Measurements from ENCODE around the gene MERTK.

DNA sequence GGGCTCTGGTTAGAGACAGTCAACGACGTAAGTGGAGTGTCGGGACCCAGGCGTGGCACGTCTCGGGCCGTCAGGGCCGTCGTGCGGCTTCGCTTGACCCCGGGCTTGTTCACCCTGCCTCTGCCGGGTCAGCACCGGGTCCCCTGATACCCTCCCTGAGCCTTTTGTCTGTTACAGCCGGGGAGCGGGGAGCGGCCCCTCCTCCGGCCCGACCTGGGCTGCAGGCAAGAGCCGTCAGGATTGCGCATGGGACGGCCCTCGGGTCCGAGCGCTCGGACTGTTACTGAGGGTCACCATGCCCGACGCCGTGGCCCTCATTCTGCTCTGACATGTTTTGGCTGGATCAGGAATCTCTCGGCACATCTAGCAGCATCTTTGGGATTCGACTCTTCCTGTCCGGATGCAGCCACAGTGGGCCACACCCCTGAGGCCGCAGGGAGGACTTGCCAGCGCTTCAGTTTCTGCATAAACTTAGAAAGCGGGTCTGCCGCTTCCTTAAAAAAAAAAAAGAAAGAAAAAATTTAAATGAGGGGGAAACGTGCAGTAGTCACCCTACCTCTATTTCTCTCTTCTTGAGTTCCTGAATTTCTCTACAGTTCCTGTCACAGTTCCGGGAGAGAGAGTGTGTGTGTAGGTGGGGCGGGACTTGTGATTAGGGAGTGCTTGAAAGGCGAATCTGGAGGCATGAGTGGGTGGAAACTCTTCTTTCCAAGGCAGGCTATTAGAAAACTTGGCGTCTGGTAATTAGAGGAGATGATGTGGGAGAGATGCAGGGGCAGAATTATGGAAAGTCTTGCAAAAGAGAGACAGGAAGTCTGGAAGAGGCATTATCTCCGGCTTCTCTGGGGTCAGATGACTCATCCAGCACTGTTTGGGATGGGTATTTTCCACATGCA, 157.6 kb downstream of the MERTK start:
- TF ChIP-seq, protein P1, sequence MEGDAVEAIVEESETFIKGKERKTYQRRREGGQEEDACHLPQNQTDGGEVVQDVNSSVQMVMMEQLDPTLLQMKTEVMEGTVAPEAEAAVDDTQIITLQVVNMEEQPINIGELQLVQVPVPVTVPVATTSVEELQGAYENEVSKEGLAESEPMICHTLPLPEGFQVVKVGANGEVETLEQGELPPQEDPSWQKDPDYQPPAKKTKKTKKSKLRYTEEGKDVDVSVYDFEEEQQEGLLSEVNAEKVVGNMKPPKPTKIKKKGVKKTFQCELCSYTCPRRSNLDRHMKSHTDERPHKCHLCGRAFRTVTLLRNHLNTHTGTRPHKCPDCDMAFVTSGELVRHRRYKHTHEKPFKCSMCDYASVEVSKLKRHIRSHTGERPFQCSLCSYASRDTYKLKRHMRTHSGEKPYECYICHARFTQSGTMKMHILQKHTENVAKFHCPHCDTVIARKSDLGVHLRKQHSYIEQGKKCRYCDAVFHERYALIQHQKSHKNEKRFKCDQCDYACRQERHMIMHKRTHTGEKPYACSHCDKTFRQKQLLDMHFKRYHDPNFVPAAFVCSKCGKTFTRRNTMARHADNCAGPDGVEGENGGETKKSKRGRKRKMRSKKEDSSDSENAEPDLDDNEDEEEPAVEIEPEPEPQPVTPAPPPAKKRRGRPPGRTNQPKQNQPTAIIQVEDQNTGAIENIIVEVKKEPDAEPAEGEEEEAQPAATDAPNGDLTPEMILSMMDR (IDR thresholded peaks at IDR 0.05; ENCODE audit: low read length) = no peak
- TF ChIP-seq EZH2 (optimal IDR thresholded peaks at IDR 0.05; ENCODE audit: low read depth, low read length) (no peak), EZH2phosphoT487 (IDR thresholded peaks at IDR 0.05; ENCODE audit: low read length) (no peak)

All from MM.1S (cell line).